GM19452 (cell line): ENCODE measurements around the gene GALNT10.

Source experiments
- ATAC-seq: cut with Tn5 transposase; IDR thresholded peaks from one replicate; pipeline ENCODE4 v1.9.1; 2021; ENCODE audit not compliant: unreplicated experiment

The GALNT10 gene

GRCh38 chr5:154430466-154430865 lies 239.9 kb downstream of the GALNT10 start:
- ATAC-seq: no peak

- ATAC-seq: no peak
These were observed 240.6 kb downstream of the GALNT10 start for GRCh38 chr5:154430961-154431630.

- ATAC-seq: no peak
These were observed 244.7 kb downstream of the GALNT10 start for GRCh38 chr5:154435226-154435625.

- ATAC-seq: no peak
These were observed 246.9 kb downstream of the GALNT10 start for GRCh38 chr5:154437281-154437965.

GRCh38 chr5:154440540-154440939 lies 250.0 kb downstream of the GALNT10 start:
- no peak for ATAC-seq

- no peak for ATAC-seq
These were observed 252.3 kb downstream of the GALNT10 start for GRCh38 chr5:154442801-154443200.

GRCh38 chr5:154444556-154445421 lies 254.3 kb downstream of the GALNT10 start:
- ATAC-seq: peak; percentile 14

- peak; percentile 93 for ATAC-seq
These were observed 255.1 kb downstream of the GALNT10 start, which contains the start of gene SAP30L for GRCh38 chr5:154445422-154446194. Gene SAP30L, plus strand, starts transcription at chr5:154445997. Its CDS starts 608 bp downstream, at chr5:154446605.

GRCh38 chr5:154446195-154447088 lies 255.9 kb downstream of the GALNT10 start:
- ATAC-seq: peak; percentile 20

GRCh38 chr5:154447089-154447725 lies 256.7 kb downstream of the GALNT10 start:
- ATAC-seq: no peak

GRCh38 chr5:154449786-154450185 lies 259.3 kb downstream of the GALNT10 start:
- ATAC-seq: no peak

- no peak for ATAC-seq
These were observed 261.4 kb downstream of the GALNT10 start for GRCh38 chr5:154451957-154452356.

GRCh38 chr5:154455585-154455984 lies 265.1 kb downstream of the GALNT10 start:
- ATAC-seq: no peak

- ATAC-seq: no peak
These were observed 266.0 kb downstream of the GALNT10 start for GRCh38 chr5:154456540-154456939.

- ATAC-seq: no peak
These were observed 268.5 kb downstream of the GALNT10 start for GRCh38 chr5:154459015-154459414.

GRCh38 chr5:154460172-154460571 lies 269.6 kb downstream of the GALNT10 start:
- ATAC-seq: no peak

- ATAC-seq: no peak
These were observed 271.0 kb downstream of the GALNT10 start for GRCh38 chr5:154461531-154461930.

GRCh38 chr5:154464438-154464837 lies 273.9 kb downstream of the GALNT10 start:
- ATAC-seq: no peak

- ATAC-seq: no peak
These were observed 274.6 kb downstream of the GALNT10 start for GRCh38 chr5:154465169-154465568.
